ENCODE data around the gene PLA2G5. TPM values are rescaled to one million over a fixed set of nuclear protein-coding genes. Genes with fewer than 3 reads are reported as not detected.

PLA2G5 gene
- total RNA-seq, 1 donor from 2014 or later, result 5.5 TPM

DNA sequence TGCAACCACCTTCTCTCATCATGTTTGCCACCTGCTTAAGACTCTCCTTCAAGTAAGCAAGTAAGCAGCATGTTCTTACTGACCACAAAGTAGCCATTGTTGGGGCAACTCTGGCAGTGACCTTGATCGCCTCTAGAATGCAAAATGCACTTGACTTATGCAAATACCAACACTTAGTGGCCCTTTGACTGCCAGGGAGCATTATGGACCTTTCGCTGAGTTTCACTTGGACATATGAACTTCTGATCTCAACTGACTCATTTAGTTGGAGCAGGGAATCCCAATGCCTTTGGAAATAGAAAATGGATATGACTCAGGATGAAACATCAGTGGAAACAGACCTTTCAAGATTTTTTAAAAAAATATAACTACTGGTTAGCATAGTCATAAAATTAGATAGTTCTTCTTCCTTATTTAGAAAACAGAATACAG, 6.1 kb upstream of the PLA2G5 start:
- no peak for DNase-seq (ENCODE audit: low spot score)

DNA sequence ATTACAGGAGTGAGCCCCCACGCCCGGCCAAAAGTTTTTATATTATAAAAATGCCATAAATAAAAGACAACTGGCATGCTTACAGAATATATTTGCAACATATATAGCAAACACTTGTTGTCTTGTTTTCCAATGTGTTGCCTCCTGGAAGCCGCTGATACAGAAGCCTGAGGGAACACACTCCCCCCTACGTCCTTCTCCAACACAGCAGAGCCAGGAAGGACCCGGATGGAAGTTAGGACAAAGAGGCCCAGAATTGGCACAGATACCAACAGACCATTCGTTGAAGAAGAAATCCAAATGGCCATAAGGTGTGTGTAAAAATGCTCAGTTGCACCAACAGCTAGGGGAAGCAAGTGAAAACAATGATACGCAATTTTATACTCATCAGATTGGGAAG, 1.3 kb upstream of the PLA2G5 start:
- peak; percentile 24 for DNase-seq (ENCODE audit: low spot score)

DNA sequence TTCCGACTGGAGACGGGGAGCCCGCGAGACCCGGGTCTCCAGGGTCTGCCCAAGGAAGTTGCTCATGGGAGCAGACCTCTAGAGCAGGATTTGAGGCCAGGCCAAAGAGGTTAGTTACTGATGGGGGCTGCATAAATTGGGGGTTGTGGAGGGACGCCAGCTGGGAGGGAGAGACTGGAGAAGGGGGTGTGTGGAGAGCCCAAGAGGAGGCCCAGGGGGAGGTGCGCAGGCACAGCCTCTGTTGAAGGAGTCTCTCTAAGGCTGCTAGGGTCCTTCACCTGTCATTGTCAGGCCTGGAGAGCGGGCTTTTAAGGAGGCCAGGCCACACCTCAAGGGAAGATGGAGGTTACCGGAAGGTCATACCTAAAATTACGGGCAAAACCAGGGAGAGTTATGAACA, 363 bp downstream of the PLA2G5 start:
- DNase-seq (ENCODE audit: low spot score), result peak; percentile 79

DNA sequence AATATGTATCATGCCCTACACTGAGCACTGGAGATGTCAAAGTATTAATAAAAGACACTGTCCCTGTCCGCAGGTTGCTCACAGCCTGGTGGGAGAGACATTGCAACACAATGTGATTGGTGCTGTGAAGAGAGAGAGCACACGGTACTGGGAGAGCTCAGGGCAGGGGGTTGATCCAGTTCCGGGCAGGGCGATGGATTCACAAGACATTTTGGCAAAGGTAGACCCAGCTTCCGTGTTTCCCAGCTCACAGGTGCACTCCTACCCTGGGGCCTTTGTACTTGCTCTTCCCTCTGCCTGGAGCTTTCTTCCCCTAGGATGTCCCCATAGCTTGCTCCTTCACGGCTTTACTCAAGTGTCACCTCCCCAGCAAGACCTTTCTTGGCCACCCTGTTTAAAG, 1.4 kb downstream of the PLA2G5 start:
- peak; percentile 68 for DNase-seq (ENCODE audit: low spot score)

DNA sequence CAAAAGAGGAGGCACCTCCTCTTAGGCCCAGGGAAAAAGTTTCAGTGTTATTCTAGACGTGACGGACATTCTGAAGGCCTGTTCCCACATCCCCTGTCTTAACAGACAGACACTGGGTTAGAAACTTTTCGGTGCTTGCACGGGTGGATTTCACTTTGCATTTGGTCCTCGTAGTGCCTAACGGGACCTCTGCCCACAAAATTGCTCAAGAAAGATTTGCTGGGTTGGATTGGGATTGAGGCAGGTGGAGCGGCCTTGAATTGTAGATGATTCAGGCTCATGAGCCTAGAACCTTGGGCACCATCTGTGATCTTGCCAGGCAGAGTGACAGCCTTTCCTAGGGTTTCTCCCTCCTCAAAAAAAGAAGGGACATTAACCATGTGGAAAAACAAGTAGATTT, 2.8 kb downstream of the PLA2G5 start:
- DNase-seq (ENCODE audit: low spot score), result peak; percentile 12

DNA sequence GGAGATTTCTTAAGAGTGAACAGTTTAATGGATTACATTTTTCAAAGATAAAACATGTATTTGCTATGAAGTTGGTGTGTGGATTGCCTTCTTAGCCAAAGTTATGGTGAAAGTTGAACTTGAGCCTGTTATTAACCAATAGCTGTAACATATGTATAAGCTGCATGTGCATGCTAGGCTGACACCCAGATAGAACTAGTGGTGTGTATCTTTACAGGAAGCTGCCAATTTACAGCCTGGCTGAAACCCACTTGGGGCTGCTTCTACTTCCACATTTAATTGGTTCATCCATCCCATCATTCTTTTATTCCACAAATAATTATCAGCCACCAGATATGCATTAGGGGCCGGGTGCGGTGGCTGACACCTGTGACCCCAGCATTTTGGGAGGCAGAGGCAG, 3.3 kb downstream of the PLA2G5 start:
- DNase-seq (ENCODE audit: low spot score), result no peak

DNA sequence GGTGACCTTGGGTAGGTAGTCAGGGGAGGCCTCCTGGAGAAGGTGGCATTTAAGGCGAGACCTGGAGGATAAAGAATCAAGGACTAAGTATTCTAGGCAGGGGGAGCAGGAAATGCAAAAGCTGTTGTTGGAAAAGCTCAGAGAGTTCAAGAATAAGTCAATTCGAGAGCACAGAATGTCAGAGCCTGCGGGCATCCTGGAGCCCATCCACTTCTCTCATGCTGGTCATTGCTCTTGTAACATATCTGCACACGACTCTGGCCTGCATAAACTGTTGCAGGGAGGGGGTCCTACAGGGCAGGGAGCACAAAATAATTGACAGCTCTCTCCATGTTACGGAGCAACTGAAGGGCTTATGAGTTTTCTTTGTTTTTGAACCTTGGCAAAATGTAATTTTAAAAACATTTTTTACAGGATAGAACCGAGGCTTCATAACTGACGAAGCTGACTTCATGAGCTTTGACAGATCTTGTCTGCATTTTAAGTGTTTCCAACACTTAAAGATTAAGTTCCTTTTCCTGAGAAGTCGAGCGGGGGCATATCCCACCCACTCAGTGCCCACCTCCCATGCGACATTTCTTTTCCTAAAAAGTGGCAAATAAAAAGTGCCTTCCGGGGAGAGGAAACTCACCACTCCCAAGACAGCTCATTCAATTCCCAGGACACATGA, 4.2 kb downstream of the PLA2G5 start:
- DNase-seq (ENCODE audit: low spot score), result peak; percentile 26

DNA sequence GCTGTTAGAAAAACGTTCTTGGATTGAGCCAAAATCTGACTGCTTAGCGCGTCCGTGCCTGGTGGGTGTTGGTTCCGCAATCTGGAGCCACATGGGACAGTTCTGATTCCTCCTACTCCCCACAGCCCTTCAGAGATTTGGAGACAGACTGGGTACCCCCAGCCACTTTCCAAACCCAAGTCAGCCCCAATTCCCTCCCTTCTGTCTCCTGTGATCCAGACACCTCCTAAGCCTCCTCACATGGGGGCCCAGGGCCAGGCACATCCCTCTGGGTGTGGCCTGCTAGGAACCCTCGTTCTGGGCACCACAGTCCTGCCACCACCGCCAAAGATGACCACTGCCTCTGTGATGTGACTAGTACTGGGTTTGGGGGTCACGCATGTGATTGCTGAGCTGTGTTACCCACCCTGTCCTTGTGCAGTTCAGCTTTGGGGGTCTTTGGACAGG, 4.8 kb downstream of the PLA2G5 start:
- DNase-seq (ENCODE audit: low spot score), result peak; percentile 82

DNA sequence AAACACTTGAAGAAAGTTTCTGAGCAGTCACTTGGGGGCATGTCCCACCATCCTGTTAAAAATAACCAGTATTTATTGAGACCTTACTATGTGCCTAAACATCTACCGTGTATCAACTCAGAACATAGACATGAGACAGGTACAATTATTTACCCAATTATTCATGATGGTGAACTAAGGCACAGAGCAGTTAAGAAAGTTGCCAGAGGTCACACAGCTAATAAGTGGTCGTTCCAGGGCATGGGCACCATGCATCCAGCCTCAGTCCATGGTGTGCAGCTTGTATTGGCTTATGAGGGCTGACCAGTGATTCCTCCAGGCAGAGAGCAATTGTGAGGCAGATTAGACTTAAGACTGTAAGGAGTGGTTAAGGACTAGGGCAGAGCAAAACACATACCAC, 5.4 kb downstream of the PLA2G5 start:
- DNase-seq (ENCODE audit: low spot score), result peak; percentile 35

DNA sequence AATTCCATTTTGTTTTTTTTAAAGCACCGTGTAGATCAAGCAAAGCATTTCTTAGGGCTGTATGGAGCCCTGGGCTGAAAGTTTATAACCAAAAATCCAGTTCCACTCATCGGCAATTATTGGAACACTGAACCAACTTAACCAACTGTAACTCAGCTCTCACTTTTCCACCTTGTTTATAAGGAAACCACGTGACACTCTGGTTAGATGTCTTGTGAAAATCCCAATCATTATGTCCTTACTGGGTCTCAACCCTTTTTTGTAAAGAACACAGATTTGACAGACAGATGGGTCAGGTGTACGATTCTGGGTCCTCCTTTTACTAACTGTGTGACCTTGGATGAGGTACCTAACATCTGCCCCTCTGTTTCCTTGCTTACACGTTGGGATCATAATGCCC, 6.2 kb downstream of the PLA2G5 start:
- no peak for DNase-seq (ENCODE audit: low spot score)

DNA sequence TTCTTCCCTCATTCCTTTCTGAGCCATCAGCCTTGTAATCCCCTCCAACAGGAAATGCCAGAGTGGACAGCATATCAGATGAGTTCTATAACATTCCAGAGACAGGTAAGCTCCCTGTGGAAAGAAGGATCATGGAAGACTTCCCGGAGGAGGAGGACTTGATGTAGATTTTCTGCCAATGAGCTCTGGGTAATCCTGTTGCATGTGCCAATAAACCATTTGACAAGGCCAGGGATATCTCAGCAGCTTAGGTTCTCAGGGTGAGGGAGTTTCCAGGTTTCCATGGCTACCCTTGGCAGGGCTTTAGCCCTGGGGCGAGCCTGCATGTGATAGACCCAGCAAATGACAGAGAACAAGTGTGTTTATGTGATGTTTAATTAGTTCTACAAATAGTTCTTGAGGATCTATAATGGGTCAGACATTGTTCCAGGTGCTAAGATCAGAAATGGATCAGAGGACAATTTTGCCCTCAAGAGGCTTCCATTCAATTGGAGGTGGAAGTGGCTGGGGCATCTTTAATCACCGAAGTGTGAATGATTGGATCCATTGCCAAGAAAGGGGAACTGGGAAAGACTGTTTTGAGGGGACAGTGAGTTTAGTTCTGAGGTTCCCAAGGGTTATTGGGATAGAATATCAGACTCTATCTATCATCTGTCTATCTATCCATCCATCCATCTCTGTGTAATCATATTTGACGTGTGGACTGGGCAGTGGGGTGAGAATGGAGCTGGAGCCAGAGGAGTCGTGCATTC, 6.9 kb downstream of the PLA2G5 start:
- peak; percentile 24 for DNase-seq (ENCODE audit: low spot score)

DNA sequence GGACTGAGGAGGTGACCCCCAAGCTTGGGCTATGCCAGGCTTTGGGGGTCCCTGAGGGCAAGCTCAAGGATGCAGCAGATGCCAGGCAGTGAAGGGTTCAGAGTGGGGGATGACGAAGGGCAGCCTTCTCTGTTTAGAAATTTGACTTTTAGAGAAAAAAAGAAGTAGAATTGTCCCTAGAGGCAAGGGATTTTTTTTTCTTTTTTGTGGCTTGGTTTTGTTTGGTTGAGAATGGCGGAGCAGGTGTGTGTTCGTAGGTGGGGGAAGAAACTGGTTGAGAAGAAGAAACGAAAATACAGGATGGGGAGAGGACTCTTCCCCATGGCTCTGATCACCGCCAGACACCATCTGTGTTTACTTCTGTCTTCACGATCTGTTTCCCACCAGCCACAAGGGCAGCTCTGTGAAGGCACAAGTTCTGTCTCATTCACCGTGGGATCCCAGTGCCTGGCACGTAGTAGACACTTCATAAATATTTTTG, 8.2 kb downstream of the PLA2G5 start:
- DNase-seq (ENCODE audit: low spot score), result peak; percentile 14

DNA sequence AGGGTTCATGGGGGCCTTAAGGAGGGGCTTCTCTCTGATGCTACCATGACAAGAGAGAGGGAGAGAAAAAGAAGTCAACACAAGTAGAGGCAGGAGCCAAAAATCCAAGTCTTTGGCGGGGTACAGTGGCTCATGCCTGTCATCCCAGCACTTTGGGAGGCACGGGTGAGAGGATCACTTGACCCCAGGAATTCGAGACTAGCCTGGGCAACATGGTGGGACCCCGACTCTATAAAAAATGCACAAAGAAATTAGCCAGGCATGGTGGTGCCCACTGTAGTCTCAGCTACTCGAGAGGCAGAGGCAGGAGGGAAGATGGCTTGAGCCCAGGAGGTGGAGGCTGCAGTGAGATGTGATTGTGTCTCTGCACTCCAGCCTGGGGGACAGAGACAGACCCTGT, 8.7 kb downstream of the PLA2G5 start:
- DNase-seq (ENCODE audit: low spot score), result peak; percentile 62

DNA sequence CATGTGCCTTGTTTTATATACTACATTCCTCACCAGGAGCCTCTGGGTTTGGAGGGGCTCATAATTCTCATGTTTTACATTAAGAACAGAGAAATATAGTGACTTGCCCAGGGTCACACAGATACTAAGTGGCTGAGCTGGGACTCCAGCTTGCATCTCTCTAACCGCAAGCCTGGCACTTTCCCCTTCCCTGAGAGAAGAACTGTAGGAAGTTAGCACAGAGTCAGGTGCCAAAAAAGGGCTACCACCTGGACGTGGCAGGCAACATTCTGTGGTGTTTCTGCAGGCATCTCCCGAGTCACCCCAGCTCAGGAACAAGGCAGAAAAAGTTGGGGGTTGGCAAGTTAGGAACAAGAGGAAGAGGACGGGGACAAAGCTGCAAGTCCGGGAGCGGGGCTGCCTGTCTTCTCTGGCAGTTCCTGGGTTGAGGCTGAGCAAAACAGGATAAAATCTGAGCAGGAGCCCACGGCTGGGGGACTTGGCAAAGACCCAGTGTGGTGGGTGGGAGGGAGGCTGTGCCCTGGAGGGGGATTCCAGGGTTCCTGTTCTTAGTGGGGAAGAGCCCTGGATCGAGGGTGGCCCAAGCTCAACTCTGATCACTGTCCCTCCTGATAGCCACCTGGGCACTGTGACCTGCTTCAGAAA, 9.8 kb downstream of the PLA2G5 start:
- peak; percentile 79 for DNase-seq (ENCODE audit: low spot score)

DNA sequence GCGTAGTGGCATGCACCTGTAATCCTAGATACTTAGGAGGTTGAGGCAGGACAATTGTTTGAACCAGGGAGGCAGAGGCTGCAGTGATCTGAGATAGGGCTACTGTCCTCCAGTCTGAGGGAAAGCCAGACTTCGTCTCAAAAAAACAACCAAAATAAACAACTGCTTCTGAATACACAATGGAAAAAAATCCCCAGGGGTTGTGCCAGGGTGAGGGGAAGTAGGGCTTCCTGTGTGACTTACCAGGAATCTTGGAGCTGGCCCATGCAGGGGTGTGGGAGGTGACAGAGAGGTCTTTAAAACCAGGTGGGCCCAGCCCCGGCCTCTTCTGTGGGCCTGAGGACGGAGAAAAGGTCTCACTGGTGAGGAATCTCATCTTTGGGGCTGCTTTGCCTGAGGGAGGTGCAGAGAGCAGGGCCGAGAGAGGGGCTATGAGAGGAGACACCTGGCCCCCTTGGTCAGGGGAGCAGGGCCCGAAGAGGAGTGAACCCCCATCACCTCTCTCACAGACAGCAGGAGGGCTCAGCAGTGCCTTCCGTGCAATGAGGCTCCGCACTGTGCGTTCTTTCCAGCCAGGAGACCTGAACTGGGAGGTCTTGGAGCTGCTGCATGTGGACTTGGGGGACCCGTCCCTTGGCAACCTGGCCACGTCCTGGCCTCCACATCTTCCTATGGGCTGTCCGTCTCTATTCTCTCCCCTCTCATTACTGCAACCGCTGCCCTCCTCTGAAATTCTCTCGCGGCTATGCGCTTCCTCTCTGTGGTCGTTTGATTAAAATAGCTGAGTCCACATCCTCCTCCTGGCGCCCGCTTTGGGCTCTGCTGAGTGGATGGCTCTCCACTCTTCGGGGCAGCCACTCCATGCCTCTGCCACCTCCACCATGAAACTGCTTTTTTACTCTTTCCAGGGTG, 10.7 kb downstream of the PLA2G5 start:
- DNase-seq (ENCODE audit: low spot score), result peak; percentile 81

DNA sequence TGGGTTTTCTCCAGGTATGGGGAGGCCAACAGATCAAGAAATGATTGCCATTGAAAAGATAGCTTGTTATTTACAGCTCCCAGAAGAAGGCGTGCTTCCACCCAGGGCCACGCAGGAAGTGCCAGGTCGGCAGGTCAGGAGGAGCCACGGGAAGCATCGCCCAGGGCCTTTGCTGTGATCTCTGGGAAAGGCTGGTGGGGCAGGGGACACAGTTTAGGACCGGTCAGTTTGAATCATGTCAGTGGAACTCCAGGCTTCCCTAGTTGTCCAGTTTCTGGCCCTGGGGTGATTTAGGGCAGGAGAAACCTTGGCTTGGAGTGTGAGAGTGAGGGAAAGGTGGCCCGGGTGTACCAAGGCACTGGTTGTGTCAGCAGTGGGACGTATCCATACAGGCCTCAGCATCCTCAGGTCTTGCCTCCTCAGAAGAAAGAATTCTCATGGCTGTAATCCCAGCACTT, 11.4 kb downstream of the PLA2G5 start:
- peak; percentile 59 for DNase-seq (ENCODE audit: low spot score)

DNA sequence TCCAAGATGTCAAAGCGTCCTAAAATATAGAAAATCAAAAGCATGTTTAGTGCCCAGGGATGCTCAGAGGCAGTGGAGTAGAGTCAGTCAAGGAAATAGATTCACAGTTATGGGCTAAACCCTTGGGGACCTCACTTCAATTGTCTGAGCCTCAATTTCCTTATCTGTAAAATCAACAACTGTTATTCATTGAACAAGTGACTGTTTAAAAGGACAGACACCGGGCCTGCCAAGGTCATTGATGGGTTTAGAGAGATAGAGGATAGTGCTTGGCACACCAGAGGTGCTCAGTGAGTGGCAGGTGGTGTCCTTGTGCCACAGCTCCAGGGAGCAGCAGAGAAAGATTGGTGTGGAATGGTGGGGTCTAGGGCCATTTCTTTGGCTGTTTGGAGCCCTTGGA, 12.8 kb downstream of the PLA2G5 start:
- no peak for DNase-seq (ENCODE audit: low spot score)

DNA sequence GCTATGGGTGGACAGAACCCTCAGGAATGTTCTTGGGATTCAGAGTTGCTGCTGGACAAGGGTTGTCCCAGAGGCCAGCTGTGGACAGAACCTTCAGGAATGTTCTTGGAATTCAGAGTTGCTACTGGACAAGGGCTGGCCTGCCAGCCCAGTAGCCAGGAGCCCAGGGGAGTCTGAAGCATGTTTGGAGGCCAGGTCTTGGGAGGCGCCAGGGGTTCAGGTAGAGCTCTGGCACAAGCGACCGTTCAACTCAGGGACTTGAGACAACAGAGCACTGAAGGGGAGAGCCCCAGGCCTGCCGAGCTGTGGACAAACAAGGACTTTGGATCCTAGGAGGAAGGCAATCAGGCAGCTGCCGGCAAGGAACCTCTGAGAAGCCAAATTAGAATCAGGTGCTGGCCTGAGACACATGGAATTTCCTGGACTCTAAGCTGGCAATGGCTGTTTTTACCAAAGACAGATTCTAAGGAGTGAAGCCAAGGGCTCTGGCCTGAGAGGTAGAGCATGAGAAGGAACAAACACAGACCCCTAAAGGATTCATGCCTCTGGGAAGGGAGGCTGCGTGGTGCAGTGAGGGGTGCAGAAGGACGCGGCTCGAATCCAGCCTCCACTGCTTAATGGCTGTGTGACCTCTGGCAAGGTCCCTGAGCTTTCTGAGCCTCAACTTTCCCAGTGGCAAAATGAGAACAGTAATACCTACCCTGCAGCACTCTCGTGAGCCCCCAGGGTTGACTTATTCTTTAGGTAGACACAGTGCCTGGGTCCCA, 13.4 kb downstream of the PLA2G5 start:
- DNase-seq (ENCODE audit: low spot score), result no peak

DNA sequence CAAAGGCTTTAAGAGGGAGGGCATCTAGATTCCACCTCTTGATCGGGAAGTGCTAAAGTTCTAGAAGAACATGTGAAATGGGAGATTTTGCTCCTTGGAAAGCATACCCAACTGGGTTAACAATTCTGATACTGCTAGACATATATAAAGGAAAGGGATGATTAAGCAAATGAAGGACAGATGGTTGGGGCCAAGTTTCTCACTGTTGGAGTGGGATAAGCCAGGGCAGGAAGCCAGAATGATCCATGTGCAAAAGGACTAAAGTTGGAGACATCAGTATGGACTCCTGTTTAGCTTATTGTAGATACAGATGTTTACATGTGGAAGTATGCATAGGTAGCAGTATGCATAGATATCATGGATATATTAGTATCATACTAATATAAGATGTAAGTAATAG, 16.8 kb downstream of the PLA2G5 start:
- no peak for DNase-seq (ENCODE audit: low spot score)

DNA sequence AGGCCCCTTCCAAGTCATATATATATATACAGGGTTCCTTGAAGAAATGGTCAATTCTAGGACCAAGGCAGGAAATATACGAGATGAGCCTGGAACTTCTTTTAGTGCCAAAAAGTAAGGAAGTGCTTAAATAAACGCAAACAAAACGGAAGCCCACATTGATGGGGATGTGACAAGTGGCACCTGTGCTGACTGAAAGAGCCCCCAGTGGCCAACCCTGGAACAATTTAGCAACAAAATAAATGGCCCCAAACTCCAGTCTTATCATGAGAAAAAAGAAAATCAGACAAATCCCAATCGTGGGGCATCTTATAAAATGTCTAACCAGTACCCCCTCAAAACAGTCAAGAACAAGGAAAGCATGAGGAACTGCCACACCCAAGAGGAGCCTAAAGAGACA, 17.7 kb downstream of the PLA2G5 start:
- no peak for DNase-seq (ENCODE audit: low spot score)
